H9 (cell line): ENCODE data around the gene RBM5. TPM values are rescaled to one million over a fixed set of nuclear protein-coding genes. Genes with fewer than 3 reads are reported as not detected.

Experiments used
- DNase-seq: peaks from one replicate; pipeline ENCODE4 v3.0.0-alpha.2; 2017
- H2AFZ ChIP-seq: one replicate; pipeline ENCODE4 v1.6.1; 2013; ENCODE audit warnings: mild to moderate bottlenecking, low read length, control low read depth, moderate library complexity
- H2AK5ac ChIP-seq: 2 replicates; pipeline ENCODE4 v1.6.1; 2013; ENCODE audit warnings: low read length, control low read depth, mixed read lengths; ENCODE audit not compliant: insufficient read length
- H2BK120ac ChIP-seq: one replicate; pipeline ENCODE4 v1.6.1; 2013; ENCODE audit warnings: low read depth, mild to moderate bottlenecking, low read length, control low read depth, inconsistent platforms; ENCODE audit not compliant: poor library complexity, severe bottlenecking
- H2BK12ac ChIP-seq: 2 replicates; pipeline ENCODE4 v1.6.1; 2013; ENCODE audit warnings: low read length, control low read depth, mixed read lengths, low read depth; ENCODE audit not compliant: insufficient read length
- H2BK15ac ChIP-seq: 2 replicates; pipeline ENCODE4 v1.6.1; 2013; ENCODE audit warnings: low read depth, low read length, control low read depth
- H2BK20ac ChIP-seq: one replicate; pipeline ENCODE4 v1.6.1; 2013; ENCODE audit warnings: low read depth, mild to moderate bottlenecking, low read length, control low read depth, inconsistent platforms; ENCODE audit not compliant: poor library complexity, severe bottlenecking
- H2BK5ac ChIP-seq: 2 replicates; pipeline ENCODE4 v1.6.1; 2013; ENCODE audit warnings: low read length, control low read depth, mixed read lengths; ENCODE audit not compliant: insufficient read length
- H3K14ac ChIP-seq: 2 replicates; pipeline ENCODE4 v1.6.1; 2013; ENCODE audit warnings: low read length, control low read depth; ENCODE audit not compliant: insufficient read depth
- H3K18ac ChIP-seq: 2 replicates; pipeline ENCODE4 v1.6.1; 2013; ENCODE audit warnings: low read depth, mild to moderate bottlenecking, mixed read lengths, low read length, control low read depth; ENCODE audit not compliant: insufficient read length
- H3K23ac ChIP-seq: 2 replicates; pipeline ENCODE4 v1.6.1; 2013; ENCODE audit warnings: low read length, control low read depth, mixed read lengths, low read depth; ENCODE audit not compliant: insufficient read length
- H3K23me2 ChIP-seq: 2 replicates; pipeline ENCODE4 v1.6.1; 2013; ENCODE audit warnings: low read depth, mild to moderate bottlenecking, mixed read lengths, low read length, control low read depth; ENCODE audit not compliant: insufficient read length, poor library complexity, severe bottlenecking
- H3K27ac ChIP-seq: 2 replicates; pipeline ENCODE4 v1.5.1; 2013; ENCODE audit warnings: low read length, control low read depth, mixed read lengths, low read depth; ENCODE audit not compliant: insufficient read length
- H3K27me3 ChIP-seq: 2 replicates; pipeline ENCODE4 v1.6.1; 2013; ENCODE audit warnings: low read length, control low read depth, inconsistent platforms; ENCODE audit not compliant: insufficient read depth
- H3K4ac ChIP-seq: 2 replicates; pipeline ENCODE4 v1.6.1; 2013; ENCODE audit warnings: low read depth, mild to moderate bottlenecking, control low read depth, inconsistent platforms, low read length, moderate library complexity
- H3K4me1 ChIP-seq: 2 replicates; pipeline ENCODE4 v1.6.1; 2013; ENCODE audit warnings: low read length, control low read depth, inconsistent platforms; ENCODE audit not compliant: insufficient read depth
- H3K4me2 ChIP-seq: 2 replicates; pipeline ENCODE4 v1.6.1; 2013; ENCODE audit warnings: low read length, control low read depth, mixed read lengths; ENCODE audit not compliant: insufficient read length, insufficient read depth
- H3K56ac ChIP-seq: 2 replicates; pipeline ENCODE4 v1.6.1; 2013; ENCODE audit warnings: low read depth, mild to moderate bottlenecking, mixed read lengths, low read length, control low read depth; ENCODE audit not compliant: insufficient read length
- H3K79me1 ChIP-seq: 2 replicates; pipeline ENCODE4 v1.6.1; 2013; ENCODE audit warnings: low read depth, mild to moderate bottlenecking, moderate library complexity, low read length, control low read depth, inconsistent platforms; ENCODE audit not compliant: insufficient read depth, poor library complexity, severe bottlenecking
- H3K79me2 ChIP-seq: 2 replicates; pipeline ENCODE4 v1.6.1; 2013; ENCODE audit warnings: low read length, control low read depth, inconsistent platforms; ENCODE audit not compliant: insufficient read depth
- H3K9ac ChIP-seq: 2 replicates; pipeline ENCODE4 v1.6.1; 2013; ENCODE audit warnings: low read length, control low read depth, mixed read lengths; ENCODE audit not compliant: insufficient read length; ENCODE audit errors: extremely low read depth
- H3K9me3 ChIP-seq: one replicate; pipeline ENCODE4 v1.6.1; 2013; ENCODE audit warnings: low read depth, low read length, inconsistent platforms; ENCODE audit not compliant: control insufficient read depth
- H3T11ph ChIP-seq: one replicate; pipeline ENCODE4 v1.6.1; 2013; ENCODE audit warnings: mild to moderate bottlenecking, low read length, control low read depth, inconsistent platforms
- H4K20me1 ChIP-seq: one replicate; pipeline ENCODE4 v1.6.1; 2013; ENCODE audit not compliant: control insufficient read depth, insufficient read length, insufficient read depth
- H4K5ac ChIP-seq: 2 replicates; pipeline ENCODE4 v1.6.1; 2013; ENCODE audit warnings: low read depth, mild to moderate bottlenecking, mixed read lengths, low read length, control low read depth; ENCODE audit not compliant: insufficient read length
- H4K8ac ChIP-seq: replicated peaks from 2 replicates; pipeline ENCODE4 v1.6.1; 2013; ENCODE audit warnings: low read length, control low read depth, mixed read lengths, low read depth; ENCODE audit not compliant: insufficient read length
- H4K91ac ChIP-seq: 2 replicates; pipeline ENCODE4 v1.6.1; 2013; ENCODE audit warnings: low read depth, mild to moderate bottlenecking, moderate library complexity, mixed read lengths, low read length, control low read depth; ENCODE audit not compliant: insufficient read length
- H3K27ac Mint-ChIP-seq, 3 experiments: 2 replicates in 2 of 3; 3 replicates in 1 of 3; pipeline ENCODE4 v1.8.0; 2020 to 2021; ENCODE audit warnings: mixed read lengths in 3 of 3, mild to moderate bottlenecking in 1 of 3, moderate library complexity in 1 of 3
- H3K27me3 Mint-ChIP-seq: 2 replicates; pipeline ENCODE4 v1.8.0; 2021; ENCODE audit warnings: low read depth, mild to moderate bottlenecking, moderate library complexity, mixed read lengths
- H3K36me3 Mint-ChIP-seq, 3 experiments: 2 replicates in 2 of 3; 3 replicates in 1 of 3; pipeline ENCODE4 v1.8.0; 2020 to 2021; ENCODE audit warnings: low read depth in 3 of 3, mixed read lengths in 3 of 3; ENCODE audit not compliant: insufficient read depth in 1 of 3
- H3K4me1 Mint-ChIP-seq, 2 experiments: 2 replicates each; pipeline ENCODE4 v1.8.0; 2020; ENCODE audit warnings: mixed read lengths in 2 of 2
- H3K4me3 Mint-ChIP-seq, 2 experiments: 2 replicates in 1 of 2; 3 replicates in 1 of 2; pipeline ENCODE4 v1.8.0; 2020 to 2021; ENCODE audit warnings: mild to moderate bottlenecking in 2 of 2, mixed read lengths in 2 of 2, moderate library complexity in 1 of 2
- H3K9me3 Mint-ChIP-seq, 2 experiments: 2 replicates in 1 of 2; 3 replicates in 1 of 2; pipeline ENCODE4 v1.8.0; 2020; ENCODE audit warnings: mild to moderate bottlenecking in 2 of 2, mixed read lengths in 2 of 2, moderate library complexity in 1 of 2
- WGBS: extraction: QIAGEN DNeasy Blood & Tissue Kit; methylation state at CpG from one replicate; pipeline ENCODE4 v1.1.7; 2013; ENCODE audit warnings: missing lambda C conversion rate, low lambda C conversion rate, mixed read lengths; ENCODE audit not compliant: insufficient read length; ENCODE audit errors: extremely low coverage; 5-methylcytosine and 5-hydroxymethylcytosine counted together
- total RNA-seq: library from RNA; stranded (reverse); gene quantifications from 2 replicates; pipeline ENCODE4 v1.2.1, GENCODE V29; 2021
- TF ChIP-seq, protein P1 (sequence below): fragments of 200-600 bp; sonication (generic); conservative IDR thresholded peaks from 3 replicates; pipeline ENCODE4 v1.8.0; 2021; ENCODE audit warnings: antibody characterized with exemption, mild to moderate bottlenecking

The RBM5 gene
- total RNA-seq, 1 experiment from 2014 or later = 123 TPM

DNA sequence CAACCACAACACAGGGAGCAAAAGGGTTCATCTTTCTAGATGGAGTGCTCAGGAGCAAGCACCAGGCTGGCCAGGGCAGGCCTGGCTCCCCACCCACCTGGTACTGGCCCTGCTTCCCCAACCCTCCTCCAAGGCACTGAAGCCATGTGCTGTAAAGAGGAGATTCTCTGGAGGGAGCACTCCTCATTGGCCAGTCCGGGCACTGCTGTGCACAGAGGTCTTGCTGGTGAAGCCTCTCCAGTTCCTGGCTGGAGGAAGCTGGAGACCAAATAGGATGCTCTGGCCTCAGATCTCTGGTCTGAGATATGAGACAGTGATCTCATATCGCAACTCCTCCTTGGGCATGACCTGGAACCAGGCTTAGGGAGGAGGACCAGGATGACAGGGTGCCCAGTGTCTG is 58.7 kb downstream of the RBM5 start:
- Mint-ChIP-seq H3K27me3 (peaks cover 8% of the 10 kb centered on the region), H3K9me3 (no peaks in the 10 kb centered on the region; a peak in 1 of 5 replicates), H3K27ac (no peak overlapping the region), H3K4me1 (peaks cover 27 to 44% of the 10 kb centered on the region in 2 experiments), H3K36me3 (no peaks in the 10 kb centered on the region), H3K4me3 (no peak overlapping the region)
- Histone ChIP-seq H4K20me1 (no peaks in the 10 kb centered on the region), H2BK5ac (no peak overlapping the region), H3K9me3 (no peaks in the 10 kb centered on the region), H3K27ac (no peak overlapping the region), H3K56ac (no peak overlapping the region), H2BK12ac (no peak overlapping the region), H2AFZ (no peak overlapping the region), H2AK5ac (no peak overlapping the region), H4K91ac (no peak overlapping the region), H3K23me2 (no peaks in the 10 kb centered on the region), H3K79me2 (no peaks in the 10 kb centered on the region), H3K4me1 (peaks cover 3% of the 10 kb centered on the region; the same call in 1 of the 2 replicates), H2BK15ac (no peak overlapping the region), H3K79me1 (no peaks in the 10 kb centered on the region), H3K9ac (no peak overlapping the region), H3T11ph (no peak overlapping the region), H3K4ac (no peak overlapping the region), H2BK120ac (no peak overlapping the region), H3K23ac (no peak overlapping the region), H2BK20ac (no peak overlapping the region), H3K27me3 (no peaks in the 10 kb centered on the region), H3K18ac (no peak overlapping the region), H4K5ac (no peak overlapping the region), H3K4me2 (no peak overlapping the region), H4K8ac (no peak overlapping the region), H3K14ac (no peak overlapping the region)
- no CpG with 5 or more reads among the region's 2 CpGs for WGBS
- no peak for DNase-seq
- TF ChIP-seq, protein P1, sequence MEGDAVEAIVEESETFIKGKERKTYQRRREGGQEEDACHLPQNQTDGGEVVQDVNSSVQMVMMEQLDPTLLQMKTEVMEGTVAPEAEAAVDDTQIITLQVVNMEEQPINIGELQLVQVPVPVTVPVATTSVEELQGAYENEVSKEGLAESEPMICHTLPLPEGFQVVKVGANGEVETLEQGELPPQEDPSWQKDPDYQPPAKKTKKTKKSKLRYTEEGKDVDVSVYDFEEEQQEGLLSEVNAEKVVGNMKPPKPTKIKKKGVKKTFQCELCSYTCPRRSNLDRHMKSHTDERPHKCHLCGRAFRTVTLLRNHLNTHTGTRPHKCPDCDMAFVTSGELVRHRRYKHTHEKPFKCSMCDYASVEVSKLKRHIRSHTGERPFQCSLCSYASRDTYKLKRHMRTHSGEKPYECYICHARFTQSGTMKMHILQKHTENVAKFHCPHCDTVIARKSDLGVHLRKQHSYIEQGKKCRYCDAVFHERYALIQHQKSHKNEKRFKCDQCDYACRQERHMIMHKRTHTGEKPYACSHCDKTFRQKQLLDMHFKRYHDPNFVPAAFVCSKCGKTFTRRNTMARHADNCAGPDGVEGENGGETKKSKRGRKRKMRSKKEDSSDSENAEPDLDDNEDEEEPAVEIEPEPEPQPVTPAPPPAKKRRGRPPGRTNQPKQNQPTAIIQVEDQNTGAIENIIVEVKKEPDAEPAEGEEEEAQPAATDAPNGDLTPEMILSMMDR = no peak
